ENCODE results near the gene FAM20B. TPM values are rescaled to one million over a fixed set of nuclear protein-coding genes. Genes with fewer than 3 reads are reported as not detected.

The FAM20B gene
- total RNA-seq, 1 experiment from 2014 or later: 90.5 TPM

GRCh38 chr1:179089827-179090482 is 64.3 kb downstream of the FAM20B start:
- DNase-seq (ENCODE audit: extremely low read depth, low read depth): no peak

GRCh38 chr1:179090522-179090921 is 64.8 kb downstream of the FAM20B start:
- DNase-seq (ENCODE audit: extremely low read depth, low read depth): peak; percentile 33

GRCh38 chr1:179090923-179091322 is 65.2 kb downstream of the FAM20B start:
- DNase-seq (ENCODE audit: extremely low read depth, low read depth): no peak

- DNase-seq (ENCODE audit: extremely low read depth, low read depth): peak; percentile 92
Measured at GRCh38 chr1:179091691-179092165, 66.0 kb downstream of the FAM20B start.

GRCh38 chr1:179092896-179093461 is 67.3 kb downstream of the FAM20B start:
- DNase-seq (ENCODE audit: extremely low read depth, low read depth): no peak

- DNase-seq (ENCODE audit: extremely low read depth, low read depth): no peak
Measured at GRCh38 chr1:179094818-179095217, 69.1 kb downstream of the FAM20B start.

GRCh38 chr1:179095377-179095776 is 69.7 kb downstream of the FAM20B start:
- DNase-seq (ENCODE audit: extremely low read depth, low read depth): no peak

GRCh38 chr1:179095924-179096323 is 70.2 kb downstream of the FAM20B start:
- no peak for DNase-seq (ENCODE audit: extremely low read depth, low read depth)

- DNase-seq (ENCODE audit: extremely low read depth, low read depth): no peak
Measured at GRCh38 chr1:179099891-179100290, 74.2 kb downstream of the FAM20B start.

GRCh38 chr1:179101566-179101965 is 75.9 kb downstream of the FAM20B start:
- no peak for DNase-seq (ENCODE audit: extremely low read depth, low read depth)

GRCh38 chr1:179103999-179104398 is 78.3 kb downstream of the FAM20B start:
- no peak for DNase-seq (ENCODE audit: extremely low read depth, low read depth)

GRCh38 chr1:179104611-179105250 is 79.0 kb downstream of the FAM20B start:
- DNase-seq (ENCODE audit: extremely low read depth, low read depth): no peak

- no peak for DNase-seq (ENCODE audit: extremely low read depth, low read depth)
Measured at GRCh38 chr1:179105393-179105792, 79.7 kb downstream of the FAM20B start.

GRCh38 chr1:179107706-179108629 is 82.3 kb downstream of the FAM20B start:
- no peak for DNase-seq (ENCODE audit: extremely low read depth, low read depth)

GRCh38 chr1:179108644-179109043 is 83.0 kb downstream of the FAM20B start:
- DNase-seq (ENCODE audit: extremely low read depth, low read depth): no peak

- no peak for DNase-seq (ENCODE audit: extremely low read depth, low read depth)
Measured at GRCh38 chr1:179115181-179115580, 89.5 kb downstream of the FAM20B start.

- DNase-seq (ENCODE audit: extremely low read depth, low read depth): no peak
Measured at GRCh38 chr1:179119513-179119912, 93.8 kb downstream of the FAM20B start.

GRCh38 chr1:179120736-179121135 is 95.0 kb downstream of the FAM20B start:
- no peak for DNase-seq (ENCODE audit: extremely low read depth, low read depth)

- DNase-seq (ENCODE audit: extremely low read depth, low read depth): peak; percentile 62
Measured at GRCh38 chr1:179121159-179121938, 95.7 kb downstream of the FAM20B start.

GRCh38 chr1:179124873-179125272 is 99.2 kb downstream of the FAM20B start:
- no peak for DNase-seq (ENCODE audit: extremely low read depth, low read depth)
